ENCODE measurements around the gene USP6NL. TPM values are rescaled to one million over a fixed set of nuclear protein-coding genes. Genes with fewer than 3 reads are reported as not detected.

Gene USP6NL
- total and polyA plus RNA-seq, 2 of the 13 experiments (the other 11 are each of a cell fraction or from before 2014, with no cell fraction given): 10.5 to 22.9 TPM

GRCh38 chr10:11589738-11590137, 21.7 kb downstream of the USP6NL start:
- in situ Hi-C loops (cut with HindIII; ENCODE audit: extremely low pct_ligation_motif_present, low pct_unique_long_range_greater_than_20kb) (no loop called here), intact Hi-C loops (cut with micrococcal nuclease; ENCODE audit: unreplicated experiment) (no loop called here)
- Histone ChIP-seq H2AFZ (ENCODE audit: low read length) (no peak overlapping the region), H3K27ac (ENCODE audit: extremely low read length, insufficient read depth, low read length) (no peak overlapping the region), H3K27me3 (ENCODE audit: control insufficient read depth in 1 of 2, insufficient read depth in 2 of 2, low read length in 2 of 2) (no peaks in the 10 kb centered on the region), H3K79me2 (ENCODE audit: insufficient read depth, low read length) (peaks cover 96% of the 10 kb centered on the region), H3K4me3 (replicated peaks in 1 of 3; ENCODE audit: insufficient read depth in 1 of 3, low read depth in 2 of 3, low read length in 3 of 3) (no peak overlapping the region), H3K36me3 (replicated peaks in 1 of 2; ENCODE audit: control insufficient read depth in 1 of 2, insufficient read depth in 2 of 2, low read length in 2 of 2) (peaks cover 0 to 6% of the 10 kb centered on the region in 2 experiments; a peak in 3 of 5 replicates), H3K4me1 (ENCODE audit: insufficient read depth, low read length) (peaks cover 54% of the 10 kb centered on the region), H3K9me3 (ENCODE audit: low read length) (no peaks in the 10 kb centered on the region), H3K9ac (ENCODE audit: insufficient read depth, low read depth, low read length) (no peak overlapping the region), H3K4me2 (ENCODE audit: low read depth, low read length) (no peak overlapping the region), H4K20me1 (ENCODE audit: insufficient read depth, low read length) (peaks cover 3% of the 10 kb centered on the region; the same call in 1 of the 2 replicates)
- ATAC-seq: no peak
- DNase-seq (ENCODE audit: low spot score): no peak
- TF ChIP-seq SSRP1 (CRISPR knock-in tag; IDR thresholded peaks at IDR 0.05) (no peak), ZNF282 (IDR thresholded peaks at IDR 0.05; ENCODE audit: partially characterized antibody) (no peak), HNRNPL (IDR thresholded peaks at IDR 0.05; ENCODE audit: low read depth, low read length) (no peak), ZNF496 (CRISPR knock-in tag; IDR thresholded peaks at IDR 0.05; ENCODE audit: insufficient replicate concordance) (no peak), KAT7 (CRISPR knock-in tag; IDR thresholded peaks at IDR 0.05; ENCODE audit: borderline replicate concordance) (no peak), ZKSCAN5 (CRISPR knock-in tag; IDR thresholded peaks at IDR 0.05) (no peak), ELF3 (CRISPR knock-in tag; IDR thresholded peaks at IDR 0.05) (no peak), ZSCAN30 (CRISPR knock-in tag; IDR thresholded peaks at IDR 0.05) (no peak), THYN1 (CRISPR knock-in tag; IDR thresholded peaks at IDR 0.05; ENCODE audit: borderline replicate concordance, low read depth) (no peak), SYNCRIP (IDR thresholded peaks at IDR 0.05; ENCODE audit: insufficient read depth, low read depth, low read length) (no peak), PBX2 (CRISPR knock-in tag; IDR thresholded peaks at IDR 0.05) (no peak), ZNF225 (CRISPR knock-in tag; IDR thresholded peaks at IDR 0.05) (no peak), ZNF207 (IDR thresholded peaks at IDR 0.05; ENCODE audit: borderline replicate concordance) (no peak), AHDC1 (CRISPR knock-in tag; IDR thresholded peaks at IDR 0.05; ENCODE audit: borderline replicate concordance) (no peak), ZNF816 (CRISPR knock-in tag; IDR thresholded peaks at IDR 0.05; ENCODE audit: borderline replicate concordance) (no peak)
- ChIA-PET POLR2A (no interaction called here), CTCF (ENCODE audit: low intra/inter-chr PET ratio, low total read pairs) (no interaction called here)
- WGBS (ENCODE audit: low lambda C conversion rate): 97% methylated on average over 4 of the region's 4 CpGs
- no TSS peak for BruUV-seq (replicated peaks)
- FAIRE-seq: no peak

All from HepG2 (cell line).